K562 (cell line): ENCODE data around the gene C2orf92. TPM values are rescaled to one million over a fixed set of nuclear protein-coding genes. Genes with fewer than 3 reads are reported as not detected.

Experiments
- ARID1B ChIP-seq: fragments of 450-650 bp; IDR thresholded peaks from 2 replicates; pipeline ENCODE4 v1.6.1; 2016; ENCODE audit warnings: antibody characterized with exemption, mild to moderate bottlenecking, inconsistent platforms
- ASH1L ChIP-seq: fragments of 450-650 bp; IDR thresholded peaks from 2 replicates; pipeline ENCODE4 v1.6.1; 2018; ENCODE audit warnings: borderline replicate concordance, mild to moderate bottlenecking, low read depth; ENCODE audit not compliant: partially characterized antibody
- CBX5 ChIP-seq: IDR thresholded peaks from 2 replicates; pipeline ENCODE4 v1.6.1; 2014; ENCODE audit warnings: low read depth, borderline replicate concordance
- GATAD2A ChIP-seq: fragments of 450-650 bp; IDR thresholded peaks from 2 replicates; pipeline ENCODE4 v1.6.1; 2017
- IFI16 ChIP-seq: fragments of 250-450 bp; sonication (Bioruptor Pico); IDR thresholded peaks from 2 replicates; pipeline ENCODE4 v2.1.2; 2022; ENCODE audit warnings: mild to moderate bottlenecking, inconsistent platforms
- KLF13 ChIP-seq: fragments of 450-650 bp; IDR thresholded peaks from 2 replicates; pipeline ENCODE4 v1.6.1; 2016; ENCODE audit warnings: missing genetic modification characterization, low read depth, mild to moderate bottlenecking, missing compliant biosample characterization, moderate library complexity, borderline replicate concordance
- MCM5 ChIP-seq: fragments of 450-650 bp; IDR thresholded peaks from 2 replicates; pipeline ENCODE4 v1.6.1; 2016; ENCODE audit warnings: low read depth
- MIER1 ChIP-seq: fragments of 450-650 bp; IDR thresholded peaks from 2 replicates; pipeline ENCODE4 v1.6.1; 2016; ENCODE audit warnings: antibody characterized with exemption, mild to moderate bottlenecking, low read depth
- NCOA4 ChIP-seq: fragments of 450-650 bp; IDR thresholded peaks from 2 replicates; pipeline ENCODE4 v1.6.1; 2018; ENCODE audit warnings: mild to moderate bottlenecking; ENCODE audit not compliant: partially characterized antibody
- NCOA6 ChIP-seq: fragments of 450-650 bp; IDR thresholded peaks from 2 replicates; pipeline ENCODE4 v1.6.1; 2017; ENCODE audit warnings: mild to moderate bottlenecking
- NFRKB ChIP-seq: fragments of 450-650 bp; IDR thresholded peaks from 2 replicates; pipeline ENCODE4 v1.6.1; 2016; ENCODE audit warnings: low read depth
- NONO ChIP-seq, 2 experiments: fragments of 200-400 bp in 1 of 2; fragments of 450-650 bp in 1 of 2; formaldehyde crosslinking in 1 of 2; IDR thresholded peaks; 2 replicates each; pipeline ENCODE4 v1.6.1; 2017; ENCODE audit warnings: low read depth in 2 of 2, mild to moderate bottlenecking in 2 of 2, moderate library complexity in 2 of 2, low read length in 1 of 2
- NR4A1 ChIP-seq, 2 experiments: fragments of 250-450 bp in 1 of 2; fragments of 450-650 bp in 1 of 2; sonication (Bioruptor Pico) in 1 of 2; IDR thresholded peaks; 2 replicates each; pipeline versions ENCODE4 v1.4.0 to v1.6.1; 2016 to 2020; ENCODE audit warnings: mild to moderate bottlenecking in 2 of 2, missing compliant biosample characterization in 1 of 2, missing genetic modification characterization in 1 of 2, moderate library complexity in 1 of 2
- PYGO2 ChIP-seq: fragments of 450-650 bp; IDR thresholded peaks from 2 replicates; pipeline ENCODE4 v1.6.1; 2016; ENCODE audit warnings: mild to moderate bottlenecking, missing genetic modification characterization, moderate library complexity, missing compliant biosample characterization
- STAT5A ChIP-seq: IDR thresholded peaks from 2 replicates; pipeline ENCODE4 v1.6.1; 2012; ENCODE audit warnings: low read length, inconsistent platforms, borderline replicate concordance
- ZFPM2 ChIP-seq: fragments of 250-450 bp; sonication (Bioruptor Pico); IDR thresholded peaks from 2 replicates; pipeline ENCODE4 v1.5.1; 2022; ENCODE audit warnings: mild to moderate bottlenecking
- ZKSCAN1 ChIP-seq: fragments of 150-350 bp; IDR thresholded peaks from 2 replicates; pipeline ENCODE4 v1.6.1; 2016; ENCODE audit warnings: low read depth, low read length
- ZNF134 ChIP-seq: fragments of 250-450 bp; sonication (Bioruptor Pico); conservative IDR thresholded peaks from 2 replicates; pipeline ENCODE4 v1.4.0; 2020
- ZNF174 ChIP-seq: fragments of 250-450 bp; sonication (Bioruptor Pico); IDR thresholded peaks from 2 replicates; pipeline ENCODE4 v1.4.0; 2020; ENCODE audit warnings: mild to moderate bottlenecking
- ZNF274 ChIP-seq: IDR thresholded peaks from 2 replicates; pipeline ENCODE4 v1.6.1; 2011; ENCODE audit warnings: low read depth, mild to moderate bottlenecking, low read length, moderate library complexity, borderline replicate concordance
- ZNF316 ChIP-seq: fragments of 450-650 bp; IDR thresholded peaks from 2 replicates; pipeline ENCODE4 v1.6.1; 2016
- ZNF431 ChIP-seq: sonication (generic); formaldehyde crosslinking; IDR thresholded peaks from 2 replicates; pipeline ENCODE4 v1.8.0; 2022; ENCODE audit warnings: mild to moderate bottlenecking, missing genetic modification reagents
- ZNF589 ChIP-seq: fragments of 200-800 bp; sonication (Bioruptor generic); IDR thresholded peaks from 2 replicates; pipeline ENCODE4 v1.6.1; 2016; ENCODE audit warnings: low read depth, missing genetic modification characterization, missing compliant biosample characterization
- polyA plus RNA-seq, 8 experiments: library from polyadenylated mRNA; depleted of rRNA in 4 of 8; stranded (reverse) in 5 of 8; unstranded in 3 of 8; fragments of >200 nt; fragmentation: Nextera tagmentation in 2 of 8; fragmentation: Illumina TruSeq in 1 of 8; extraction: Ambion mirVana in 2 of 8; extraction: Trizol in 1 of 8; gene quantifications; 2 replicates each; pipeline versions ENCODE4 v1.2.1 to v1.2.3, GENCODE V29; 2011 to 2014; ENCODE audit warnings: inconsistent platforms in 1 of 8, missing spikeins in 1 of 8
- total RNA-seq, 7 experiments: library from RNA; depleted of rRNA in 6 of 7; stranded (reverse); fragments of >200 nt in 6 of 7; fragmentation: Illumina TruSeq in 2 of 7; extraction: Trizol in 2 of 7; gene quantifications; 2 replicates each; pipeline versions ENCODE4 v1.2.1 to v1.2.3, GENCODE V29; 2011 to 2021; ENCODE audit warnings: low replicate concordance in 1 of 7
- TF ChIP-seq, protein P1 (sequence below): sonication (generic); formaldehyde crosslinking; IDR thresholded peaks from 2 replicates; pipeline ENCODE4 v1.8.1; 2022; ENCODE audit warnings: missing genetic modification reagents
- TF ChIP-seq, protein P2 (sequence below): sonication (generic); formaldehyde crosslinking; IDR thresholded peaks from 2 replicates; pipeline ENCODE4 v1.5.0; 2020; ENCODE audit warnings: missing genetic modification reagents
- TF ChIP-seq, protein P3 (sequence below): fragments of 450-650 bp; conservative IDR thresholded peaks from 2 replicates; pipeline ENCODE4 v1.6.1; 2016; ENCODE audit warnings: missing genetic modification characterization, low read depth, mild to moderate bottlenecking, control low read depth, missing compliant biosample characterization

Gene C2orf92
- total and polyA plus RNA-seq, 9 of the 15 experiments (the other 6 are each of a cell fraction or from before 2014, with no cell fraction given), result 0.65 to 6.8 (median 3.6) TPM

GRCh38 chr2:97645112-97645694, 24.3 kb upstream of the C2orf92 start (continued):
- TF ChIP-seq, protein P1, sequence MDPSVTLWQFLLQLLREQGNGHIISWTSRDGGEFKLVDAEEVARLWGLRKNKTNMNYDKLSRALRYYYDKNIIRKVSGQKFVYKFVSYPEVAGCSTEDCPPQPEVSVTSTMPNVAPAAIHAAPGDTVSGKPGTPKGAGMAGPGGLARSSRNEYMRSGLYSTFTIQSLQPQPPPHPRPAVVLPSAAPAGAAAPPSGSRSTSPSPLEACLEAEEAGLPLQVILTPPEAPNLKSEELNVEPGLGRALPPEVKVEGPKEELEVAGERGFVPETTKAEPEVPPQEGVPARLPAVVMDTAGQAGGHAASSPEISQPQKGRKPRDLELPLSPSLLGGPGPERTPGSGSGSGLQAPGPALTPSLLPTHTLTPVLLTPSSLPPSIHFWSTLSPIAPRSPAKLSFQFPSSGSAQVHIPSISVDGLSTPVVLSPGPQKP (CRISPR knock-in tag), result no peak
- TF ChIP-seq, protein P2, sequence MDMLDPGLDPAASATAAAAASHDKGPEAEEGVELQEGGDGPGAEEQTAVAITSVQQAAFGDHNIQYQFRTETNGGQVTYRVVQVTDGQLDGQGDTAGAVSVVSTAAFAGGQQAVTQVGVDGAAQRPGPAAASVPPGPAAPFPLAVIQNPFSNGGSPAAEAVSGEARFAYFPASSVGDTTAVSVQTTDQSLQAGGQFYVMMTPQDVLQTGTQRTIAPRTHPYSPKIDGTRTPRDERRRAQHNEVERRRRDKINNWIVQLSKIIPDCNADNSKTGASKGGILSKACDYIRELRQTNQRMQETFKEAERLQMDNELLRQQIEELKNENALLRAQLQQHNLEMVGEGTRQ (CRISPR knock-in tag), result no peak
- TF ChIP-seq ZNF316, result no peak
- TF ChIP-seq MCM5, result no peak
- TF ChIP-seq, protein P3, sequence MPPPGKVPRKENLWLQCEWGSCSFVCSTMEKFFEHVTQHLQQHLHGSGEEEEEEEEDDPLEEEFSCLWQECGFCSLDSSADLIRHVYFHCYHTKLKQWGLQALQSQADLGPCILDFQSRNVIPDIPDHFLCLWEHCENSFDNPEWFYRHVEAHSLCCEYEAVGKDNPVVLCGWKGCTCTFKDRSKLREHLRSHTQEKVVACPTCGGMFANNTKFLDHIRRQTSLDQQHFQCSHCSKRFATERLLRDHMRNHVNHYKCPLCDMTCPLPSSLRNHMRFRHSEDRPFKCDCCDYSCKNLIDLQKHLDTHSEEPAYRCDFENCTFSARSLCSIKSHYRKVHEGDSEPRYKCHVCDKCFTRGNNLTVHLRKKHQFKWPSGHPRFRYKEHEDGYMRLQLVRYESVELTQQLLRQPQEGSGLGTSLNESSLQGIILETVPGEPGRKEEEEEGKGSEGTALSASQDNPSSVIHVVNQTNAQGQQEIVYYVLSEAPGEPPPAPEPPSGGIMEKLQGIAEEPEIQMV (tag), result no peak
- no peak for TF ChIP-seq ASH1L
- TF ChIP-seq NCOA4, result no peak
- no peak for TF ChIP-seq ZKSCAN1
- no peak for TF ChIP-seq ZNF431 (CRISPR knock-in tag)
- TF ChIP-seq ZNF134 (CRISPR knock-in tag), result no peak
- no peak; the same call in 1 of the 2 replicates for TF ChIP-seq NR4A1 (CRISPR knock-in tag; IDR thresholded peaks at IDR 0.05)
- peak; percentile 54; the same call in 1 of the 2 replicates for TF ChIP-seq NR4A1 (tag; IDR thresholded peaks at IDR 0.05)
- TF ChIP-seq ZNF274, result no peak
- TF ChIP-seq STAT5A, result no peak
- no peak for TF ChIP-seq ZNF589 (CRISPR knock-in tag)
- TF ChIP-seq GATAD2A, result no peak
- no peak for TF ChIP-seq NONO (IDR thresholded peaks at IDR 0.05; ENCODE audit: low read depth in 2 of 2, low read length in 1 of 2)
- TF ChIP-seq ZFPM2 (CRISPR knock-in tag), result no peak
- TF ChIP-seq CBX5, result 0 out of 2 replicates have a peak, but pooled peaks have one; percentile 7
- TF ChIP-seq MIER1, result 0 out of 2 replicates have a peak, but pooled peaks have one; percentile 24
- no peak for TF ChIP-seq IFI16
- peak; percentile 39; the same call in 1 of the 2 replicates for TF ChIP-seq NCOA6
- TF ChIP-seq ARID1B, result peak; percentile 31; the same call in 1 of the 2 replicates
- TF ChIP-seq ZNF174 (CRISPR knock-in tag), result no peak
- peak; percentile 19; the same call in 1 of the 2 replicates for TF ChIP-seq PYGO2 (tag)
- peak; percentile 46; the same call in 1 of the 2 replicates for TF ChIP-seq NFRKB
- TF ChIP-seq KLF13, result no peak
